Neural progenitor cell (in vitro differentiated cells): ENCODE data around the gene OXT.

Experiments
- CTCF ChIP-seq: fragments of 200-600 bp; sonication (generic); IDR thresholded peaks from 2 replicates; pipeline ENCODE4 v1.5.1; 2017; ENCODE audit warnings: antibody characterized with exemption, mild to moderate bottlenecking
- EZH2 ChIP-seq: fragments of 200-600 bp; sonication (generic); IDR thresholded peaks from 2 replicates; pipeline ENCODE4 v1.6.1; 2017; ENCODE audit warnings: antibody characterized with exemption, mild to moderate bottlenecking, moderate library complexity
- EZH2phosphoT487 ChIP-seq: fragments of 200-600 bp; sonication (generic); IDR thresholded peaks from 2 replicates; pipeline ENCODE4 v1.6.1; 2017; ENCODE audit warnings: antibody characterized with exemption

GRCh38 chr20:3051385-3052019 is 19.9 kb upstream of the OXT start:
- TF ChIP-seq CTCF (no peak), EZH2phosphoT487 (no peak), EZH2 (no peak)
